K562 (cell line): ENCODE results near the gene RPS27. TPM values are rescaled to one million over a fixed set of nuclear protein-coding genes. Genes with fewer than 3 reads are reported as not detected.

Experiments used
- COPS2 ChIP-seq: fragments of 450-650 bp; conservative IDR thresholded peaks from 2 replicates; pipeline ENCODE4 v1.6.1; 2016; ENCODE audit warnings: mild to moderate bottlenecking, moderate library complexity
- HDGF ChIP-seq: fragments of 450-650 bp; IDR thresholded peaks from 2 replicates; pipeline ENCODE4 v1.6.1; 2016
- MIER1 ChIP-seq: fragments of 450-650 bp; IDR thresholded peaks from 2 replicates; pipeline ENCODE4 v1.6.1; 2016; ENCODE audit warnings: antibody characterized with exemption, mild to moderate bottlenecking, low read depth
- NFIX ChIP-seq: fragments of 250-450 bp; sonication (Bioruptor Pico); IDR thresholded peaks from 2 replicates; pipeline ENCODE4 v1.4.0; 2020; ENCODE audit warnings: low read depth, mild to moderate bottlenecking, moderate library complexity
- POLR2H ChIP-seq: IDR thresholded peaks from 2 replicates; pipeline ENCODE4 v1.6.1; 2016; ENCODE audit warnings: missing genetic modification characterization, low read depth, mild to moderate bottlenecking, control low read depth, missing compliant biosample characterization, moderate library complexity
- PTTG1 ChIP-seq: fragments of 450-650 bp; IDR thresholded peaks from 2 replicates; pipeline ENCODE4 v1.6.1; 2016; ENCODE audit warnings: low read depth, mild to moderate bottlenecking, missing genetic modification characterization, missing compliant biosample characterization
- RBM17 ChIP-seq: fragments of 200-400 bp; formaldehyde crosslinking; IDR thresholded peaks from 2 replicates; pipeline ENCODE4 v1.6.1; 2017; ENCODE audit warnings: low read depth, mild to moderate bottlenecking, low read length, borderline replicate concordance
- SMARCE1 ChIP-seq: fragments of 450-650 bp; IDR thresholded peaks from 2 replicates; pipeline ENCODE4 v1.7.1; 2016; ENCODE audit warnings: mild to moderate bottlenecking
- TAL1 ChIP-seq: fragments of 450-650 bp; IDR thresholded peaks from 2 replicates; pipeline ENCODE4 v1.6.1; 2016; ENCODE audit warnings: mild to moderate bottlenecking
- TBP ChIP-seq: optimal IDR thresholded peaks from 2 replicates; pipeline ENCODE3; 2011; ENCODE audit warnings: low read depth, low read length, improper control_type of control experiment
- TRIM24 ChIP-seq, 2 experiments: fragments of 450-650 bp; IDR thresholded peaks; 2 replicates each; pipeline ENCODE4 v1.6.1; 2016
- ZBTB7A ChIP-seq: IDR thresholded peaks from 2 replicates; pipeline ENCODE4 v1.6.1; 2011; ENCODE audit warnings: low read depth, mild to moderate bottlenecking, low read length, moderate library complexity, borderline replicate concordance; ENCODE audit not compliant: control insufficient read depth
- ZNF644 ChIP-seq: fragments of 200-800 bp; sonication (Bioruptor generic); IDR thresholded peaks from 2 replicates; pipeline ENCODE4 v1.6.1; 2016; ENCODE audit warnings: low read depth, missing genetic modification characterization, missing compliant biosample characterization
- ZZZ3 ChIP-seq: fragments of 450-650 bp; IDR thresholded peaks from 2 replicates; pipeline ENCODE4 v1.6.1; 2016; ENCODE audit warnings: antibody characterized with exemption, mild to moderate bottlenecking, moderate library complexity
- polyA plus RNA-seq, 8 experiments: library from polyadenylated mRNA; depleted of rRNA in 4 of 8; stranded (reverse) in 5 of 8; unstranded in 3 of 8; fragments of >200 nt; fragmentation: Nextera tagmentation in 2 of 8; fragmentation: Illumina TruSeq in 1 of 8; extraction: Ambion mirVana in 2 of 8; extraction: Trizol in 1 of 8; gene quantifications; 2 replicates each; pipeline versions ENCODE4 v1.2.1 to v1.2.3, GENCODE V29; 2011 to 2014; ENCODE audit warnings: inconsistent platforms in 1 of 8, missing spikeins in 1 of 8
- total RNA-seq, 7 experiments: library from RNA; depleted of rRNA in 6 of 7; stranded (reverse); fragments of >200 nt in 6 of 7; fragmentation: Illumina TruSeq in 2 of 7; extraction: Trizol in 2 of 7; gene quantifications; 2 replicates each; pipeline versions ENCODE4 v1.2.1 to v1.2.3, GENCODE V29; 2011 to 2021; ENCODE audit warnings: low replicate concordance in 1 of 7
- TF ChIP-seq, protein P1 (sequence below): sonication (generic); formaldehyde crosslinking; IDR thresholded peaks from 2 replicates; pipeline ENCODE4 v1.8.0; 2022; ENCODE audit warnings: mild to moderate bottlenecking, missing genetic modification reagents
- TF ChIP-seq, protein P2 (sequence below): fragments of 450-650 bp; IDR thresholded peaks from 2 replicates; pipeline ENCODE4 v1.6.1; 2014; ENCODE audit warnings: low read depth, mild to moderate bottlenecking, moderate library complexity, borderline replicate concordance

Gene RPS27
- total and polyA plus RNA-seq, 9 of the 15 experiments (the other 6 are each of a cell fraction or from before 2014, with no cell fraction given): 2,091 to 9,377 (median 6,706) TPM

GRCh38 chr1:153977250-153978240, 13.0 kb upstream of the RPS27 start, which contains the start of gene JTB (continued):
- TF ChIP-seq ZNF644: no peak
- TF ChIP-seq POLR2H (tag): peak; percentile 75; the same call in 1 of the 2 replicates
- TF ChIP-seq TRIM24 (IDR thresholded peaks at IDR 0.05): no peak
- TF ChIP-seq HDGF: no peak
- TF ChIP-seq ZBTB7A: peak; percentile 18; the same call in 1 of the 2 replicates
- peak; percentile 79 for TF ChIP-seq TBP
- TF ChIP-seq, protein P1, sequence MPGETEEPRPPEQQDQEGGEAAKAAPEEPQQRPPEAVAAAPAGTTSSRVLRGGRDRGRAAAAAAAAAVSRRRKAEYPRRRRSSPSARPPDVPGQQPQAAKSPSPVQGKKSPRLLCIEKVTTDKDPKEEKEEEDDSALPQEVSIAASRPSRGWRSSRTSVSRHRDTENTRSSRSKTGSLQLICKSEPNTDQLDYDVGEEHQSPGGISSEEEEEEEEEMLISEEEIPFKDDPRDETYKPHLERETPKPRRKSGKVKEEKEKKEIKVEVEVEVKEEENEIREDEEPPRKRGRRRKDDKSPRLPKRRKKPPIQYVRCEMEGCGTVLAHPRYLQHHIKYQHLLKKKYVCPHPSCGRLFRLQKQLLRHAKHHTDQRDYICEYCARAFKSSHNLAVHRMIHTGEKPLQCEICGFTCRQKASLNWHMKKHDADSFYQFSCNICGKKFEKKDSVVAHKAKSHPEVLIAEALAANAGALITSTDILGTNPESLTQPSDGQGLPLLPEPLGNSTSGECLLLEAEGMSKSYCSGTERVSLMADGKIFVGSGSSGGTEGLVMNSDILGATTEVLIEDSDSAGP (CRISPR knock-in tag): no peak
- TF ChIP-seq PTTG1 (tag): no peak
- TF ChIP-seq, protein P2, sequence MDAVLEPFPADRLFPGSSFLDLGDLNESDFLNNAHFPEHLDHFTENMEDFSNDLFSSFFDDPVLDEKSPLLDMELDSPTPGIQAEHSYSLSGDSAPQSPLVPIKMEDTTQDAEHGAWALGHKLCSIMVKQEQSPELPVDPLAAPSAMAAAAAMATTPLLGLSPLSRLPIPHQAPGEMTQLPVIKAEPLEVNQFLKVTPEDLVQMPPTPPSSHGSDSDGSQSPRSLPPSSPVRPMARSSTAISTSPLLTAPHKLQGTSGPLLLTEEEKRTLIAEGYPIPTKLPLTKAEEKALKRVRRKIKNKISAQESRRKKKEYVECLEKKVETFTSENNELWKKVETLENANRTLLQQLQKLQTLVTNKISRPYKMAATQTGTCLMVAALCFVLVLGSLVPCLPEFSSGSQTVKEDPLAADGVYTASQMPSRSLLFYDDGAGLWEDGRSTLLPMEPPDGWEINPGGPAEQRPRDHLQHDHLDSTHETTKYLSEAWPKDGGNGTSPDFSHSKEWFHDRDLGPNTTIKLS: peak; percentile 99
- TF ChIP-seq MIER1: no peak; the same call in 1 of the 2 replicates
- TF ChIP-seq ZZZ3: no peak
- no peak for TF ChIP-seq RBM17
- no peak for TF ChIP-seq COPS2
- no peak for TF ChIP-seq NFIX
- no peak for TF ChIP-seq TAL1
- TF ChIP-seq SMARCE1: no peak
- TF ChIP-seq, all 486 proteins: peak for 120
